ENCODE measurements around the gene EAF2. TPM values are rescaled to one million over a fixed set of nuclear protein-coding genes. Genes with fewer than 3 reads are reported as not detected.

Gene EAF2
- total and polyA plus RNA-seq, 8 donors = 1.2 to 11.9 (median 5.8) TPM; not detected in 2

DNA sequence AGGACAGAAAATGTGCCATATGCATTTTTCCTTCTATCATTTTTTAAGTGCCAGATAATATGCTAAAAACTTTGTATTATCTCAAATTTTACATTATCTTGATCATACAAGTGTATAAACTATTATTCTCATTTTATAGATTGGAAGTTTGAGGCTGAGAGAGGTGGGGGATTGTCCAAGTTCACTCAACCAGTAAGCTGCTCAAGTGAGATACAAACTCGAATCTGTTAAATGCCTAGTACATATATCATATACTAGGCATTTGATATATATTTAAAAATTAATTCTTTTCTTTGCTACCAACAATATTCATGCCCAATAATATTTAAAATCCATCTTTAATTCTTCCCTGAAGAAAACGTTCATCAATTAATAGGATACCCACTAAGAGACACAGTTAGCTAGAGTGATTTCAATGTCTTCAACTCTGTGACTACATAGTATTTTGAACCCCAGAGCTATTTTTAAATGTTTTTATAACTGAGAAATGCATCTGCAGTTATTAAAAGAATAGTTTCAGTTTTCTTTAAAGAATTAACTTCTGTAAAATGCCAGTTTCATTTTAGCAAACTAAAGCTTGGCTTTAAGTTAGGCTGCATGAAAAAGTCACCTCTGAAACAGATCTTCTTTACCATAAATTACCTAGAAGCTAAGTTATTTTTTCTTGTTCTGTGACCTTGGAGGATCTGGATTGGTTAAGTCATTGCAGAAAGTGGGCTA lies 40.6 kb upstream of the EAF2 start:
- whole genome bisulfite sequencing, 5 donors = 90 to 95% (median 94%) methylated on average over 2 of the region's 2 CpGs

DNA sequence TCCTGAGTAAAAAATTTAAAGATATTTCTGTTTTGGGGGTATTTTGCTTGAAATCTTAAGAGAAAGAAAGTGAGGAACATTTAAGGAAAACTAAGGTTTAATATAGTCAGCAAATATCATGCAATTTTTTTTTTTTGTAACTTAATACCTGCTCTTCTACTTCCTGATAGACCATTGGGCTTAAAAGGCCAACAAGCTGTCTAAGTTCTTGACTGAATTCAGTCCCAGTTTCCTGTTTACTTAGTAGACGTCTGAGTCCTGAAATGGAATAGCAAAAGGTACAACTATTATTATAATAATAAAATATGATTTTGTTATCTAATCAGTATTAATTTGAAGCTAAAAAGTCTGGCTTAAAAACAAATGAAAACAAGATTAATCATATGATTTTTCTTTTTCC lies 38.0 kb upstream of the EAF2 start:
- Histone ChIP-seq H3K27ac (no peak overlapping the region), H3K4me1 (no peaks in the 10 kb centered on the region), H3K9me3 (no peaks in the 10 kb centered on the region), H3K27me3 (no peaks in the 10 kb centered on the region), H3K4me3 (no peak overlapping the region), H3K36me3 (peaks cover 0 to 36% (median 32%) of the 10 kb centered on the region in 4 donors)
- TF ChIP-seq POLR2AphosphoS5 (IDR thresholded peaks at IDR 0.05) = no peak
- no peak for TF ChIP-seq EP300 (IDR thresholded peaks at IDR 0.05)
- no peak for TF ChIP-seq POLR2A (IDR thresholded peaks at IDR 0.05)
- TF ChIP-seq, protein P1, sequence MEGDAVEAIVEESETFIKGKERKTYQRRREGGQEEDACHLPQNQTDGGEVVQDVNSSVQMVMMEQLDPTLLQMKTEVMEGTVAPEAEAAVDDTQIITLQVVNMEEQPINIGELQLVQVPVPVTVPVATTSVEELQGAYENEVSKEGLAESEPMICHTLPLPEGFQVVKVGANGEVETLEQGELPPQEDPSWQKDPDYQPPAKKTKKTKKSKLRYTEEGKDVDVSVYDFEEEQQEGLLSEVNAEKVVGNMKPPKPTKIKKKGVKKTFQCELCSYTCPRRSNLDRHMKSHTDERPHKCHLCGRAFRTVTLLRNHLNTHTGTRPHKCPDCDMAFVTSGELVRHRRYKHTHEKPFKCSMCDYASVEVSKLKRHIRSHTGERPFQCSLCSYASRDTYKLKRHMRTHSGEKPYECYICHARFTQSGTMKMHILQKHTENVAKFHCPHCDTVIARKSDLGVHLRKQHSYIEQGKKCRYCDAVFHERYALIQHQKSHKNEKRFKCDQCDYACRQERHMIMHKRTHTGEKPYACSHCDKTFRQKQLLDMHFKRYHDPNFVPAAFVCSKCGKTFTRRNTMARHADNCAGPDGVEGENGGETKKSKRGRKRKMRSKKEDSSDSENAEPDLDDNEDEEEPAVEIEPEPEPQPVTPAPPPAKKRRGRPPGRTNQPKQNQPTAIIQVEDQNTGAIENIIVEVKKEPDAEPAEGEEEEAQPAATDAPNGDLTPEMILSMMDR (IDR thresholded peaks at IDR 0.05) = no peak
- intact Hi-C loops (cut with DNase I; ENCODE audit: low total_unique reads) = no loop called here
- 11 to 30% (median 23%) methylated on average over 1 of the region's 1 CpG for WGBS, 5 donors
- DNase-seq = peak in 1 of 2 donors; percentile 5

More for the DNA sequence above, 40.6 kb upstream of the EAF2 start:
- Histone ChIP-seq H3K9me3 (no peaks in the 10 kb centered on the region), H3K4me3 (no peak overlapping the region), H3K36me3 (peaks cover 3 to 47% (median 45%) of the 10 kb centered on the region in 4 donors), H3K27me3 (no peaks in the 10 kb centered on the region), H3K27ac (no peak overlapping the region), H3K4me1 (no peaks in the 10 kb centered on the region)
- intact Hi-C loops (cut with DNase I; ENCODE audit: low total_unique reads) = no loop called here
- DNase-seq = no peak
- TF ChIP-seq POLR2A (IDR thresholded peaks at IDR 0.05) (no peak), EP300 (IDR thresholded peaks at IDR 0.05) (no peak)
- TF ChIP-seq, protein P1 (IDR thresholded peaks at IDR 0.05) = no peak

DNA sequence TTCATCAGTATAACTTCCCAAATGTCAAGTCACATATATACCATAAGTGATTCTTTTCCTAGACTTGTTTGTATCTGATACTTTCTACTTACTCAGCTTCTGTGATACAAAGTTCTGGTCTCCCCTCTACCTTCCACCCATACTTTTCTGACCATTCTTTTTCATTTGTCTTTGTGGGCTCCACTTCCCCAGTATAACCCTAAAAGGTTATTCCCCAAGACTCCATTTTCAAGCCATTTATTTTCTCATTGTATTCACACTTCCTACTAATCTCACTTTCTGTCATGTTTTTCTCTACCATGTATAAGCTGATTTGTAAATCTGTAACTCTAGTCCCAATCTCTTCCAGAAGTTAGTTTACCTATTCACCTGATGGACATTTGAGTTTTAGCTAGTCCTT lies 34.1 kb upstream of the EAF2 start:
- intact Hi-C loops (cut with DNase I; ENCODE audit: low total_unique reads) = no loop called here
- H3K36me3 ChIP-seq = peaks cover 0 to 38% (median 28%) of the 10 kb centered on the region in 4 donors

DNA sequence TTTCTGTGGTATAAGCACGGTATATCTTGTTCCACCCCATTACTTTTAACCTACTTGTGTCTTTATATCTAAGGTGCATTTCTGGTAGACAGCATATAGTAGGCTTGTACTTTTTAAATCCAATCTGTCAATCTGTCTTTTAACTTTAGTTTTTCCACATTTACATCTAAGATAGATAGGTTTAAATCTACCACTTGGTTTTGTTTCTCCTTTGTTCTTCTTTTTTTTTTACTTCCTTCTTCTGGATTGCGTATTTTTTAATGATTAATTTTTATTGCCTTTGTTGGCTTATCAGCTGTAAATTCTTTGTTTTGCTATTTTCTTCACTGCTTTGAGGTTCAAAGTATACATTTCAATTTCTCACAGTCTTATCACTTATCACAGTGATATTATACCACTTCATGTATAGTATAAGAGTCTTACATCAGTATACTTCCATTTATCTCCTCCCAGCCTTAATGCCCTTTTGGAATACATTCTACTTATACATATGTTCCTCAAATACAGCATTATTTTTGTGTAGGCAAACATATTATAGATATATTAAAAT lies 31.2 kb upstream of the EAF2 start:
- intact Hi-C loops (cut with DNase I; ENCODE audit: low total_unique reads) = no loop called here
- Histone ChIP-seq H3K4me3 (no peak overlapping the region), H3K4me1 (no peaks in the 10 kb centered on the region), H3K27ac (no peak overlapping the region), H3K9me3 (no peaks in the 10 kb centered on the region), H3K36me3 (peaks cover 9 to 36% (median 33%) of the 10 kb centered on the region in 4 donors), H3K27me3 (no peaks in the 10 kb centered on the region)
- peak in 1 of 2 donors; percentile 13 for DNase-seq
- WGBS, 5 donors = 37 to 67% (median 59%) methylated on average over 2 of the region's 2 CpGs
- TF ChIP-seq, protein P1 (IDR thresholded peaks at IDR 0.05) = no peak
- TF ChIP-seq POLR2A (IDR thresholded peaks at IDR 0.05) (no peak), EP300 (IDR thresholded peaks at IDR 0.05) (no peak), POLR2AphosphoS5 (IDR thresholded peaks at IDR 0.05) (no peak)

More for the DNA sequence above, 34.1 kb upstream of the EAF2 start:
- no peak overlapping the region for H3K4me3 ChIP-seq
- no peaks in the 10 kb centered on the region for H3K9me3 ChIP-seq
- DNase-seq = no peak
- no peaks in the 10 kb centered on the region for H3K4me1 ChIP-seq
- H3K27ac ChIP-seq = no peak overlapping the region
- TF ChIP-seq POLR2A (IDR thresholded peaks at IDR 0.05) (no peak), POLR2AphosphoS5 (IDR thresholded peaks at IDR 0.05) (no peak), EP300 (IDR thresholded peaks at IDR 0.05) (no peak)
- TF ChIP-seq, protein P1 (IDR thresholded peaks at IDR 0.05) = no peak
- H3K27me3 ChIP-seq = no peaks in the 10 kb centered on the region

Data from stomach (tissue), 9 donors.